NCI-H748 treated with DMSO at 0.1 percent for 48 hours (cell line): ENCODE results near the gene PSMD12.
"Not testable (repeated sequence)": the region's sequence is repeated elsewhere in the genome, so short reads cannot be mapped to it uniquely, and the experiment has no call there.

Experiments used
- DNase-seq: peaks from one replicate; lab custom pipeline; 2025; lab: John Stamatoyannopoulos, UW

Gene PSMD12

DNA sequence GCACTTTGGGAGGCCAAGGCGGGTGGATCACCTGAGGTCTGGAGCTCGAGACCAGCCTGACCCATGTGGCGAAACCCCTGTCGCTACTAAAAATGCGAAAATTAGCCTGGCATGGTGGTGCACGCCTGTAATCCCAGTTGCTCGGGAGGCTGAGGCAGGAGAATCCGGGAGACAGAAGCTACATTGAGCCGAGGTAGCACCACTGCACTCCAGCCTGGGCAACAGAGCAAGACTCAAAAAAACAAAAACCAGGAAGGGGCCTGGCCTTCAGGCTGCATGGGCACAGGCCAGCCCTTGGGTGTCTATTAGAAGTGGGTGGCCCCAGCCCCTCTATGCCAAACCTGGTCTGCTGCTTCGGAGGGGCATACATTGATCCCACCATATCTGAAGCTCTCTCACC lies 56.0 kb downstream of the PSMD12 start:
- DNase-seq: no peak

DNA sequence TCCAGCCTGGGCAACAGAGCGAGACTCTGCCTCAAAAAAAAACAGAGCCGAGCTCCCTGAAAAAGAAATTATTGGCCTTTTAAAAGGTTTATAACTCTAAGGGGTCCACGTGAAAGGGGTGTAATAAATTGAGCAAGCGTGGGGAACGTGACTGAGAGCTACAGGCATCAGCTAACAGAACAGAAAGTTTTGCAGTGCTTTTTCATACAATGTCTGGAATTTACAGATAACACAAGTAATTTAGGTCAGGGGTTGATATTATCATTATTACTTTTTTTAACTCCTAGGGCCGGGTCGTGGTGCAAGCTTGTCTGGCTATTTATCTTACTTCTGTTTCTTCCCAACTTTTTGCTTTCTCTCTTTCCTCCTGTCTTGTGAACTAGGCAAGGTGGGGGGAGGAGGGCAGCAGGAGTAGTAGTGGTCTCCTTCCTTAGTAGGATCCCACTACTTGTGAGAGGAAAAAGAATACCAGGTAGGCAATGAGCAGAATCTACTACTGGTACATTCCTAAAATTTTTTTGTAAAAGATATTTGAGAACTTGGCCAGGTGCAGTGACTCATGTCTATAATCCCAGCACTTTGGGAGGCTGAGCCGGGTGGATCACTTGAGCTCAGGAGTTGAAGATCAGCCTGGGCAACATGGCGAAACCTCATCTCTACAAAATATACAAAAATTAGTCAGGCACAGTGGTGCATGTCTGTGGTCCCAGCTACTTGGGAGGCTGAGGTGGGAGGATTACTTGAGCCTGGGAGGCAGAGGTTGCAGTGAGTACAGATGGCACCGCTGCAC lies 60.7 kb downstream of the PSMD12 start:
- DNase-seq: not testable (repeated sequence)

DNA sequence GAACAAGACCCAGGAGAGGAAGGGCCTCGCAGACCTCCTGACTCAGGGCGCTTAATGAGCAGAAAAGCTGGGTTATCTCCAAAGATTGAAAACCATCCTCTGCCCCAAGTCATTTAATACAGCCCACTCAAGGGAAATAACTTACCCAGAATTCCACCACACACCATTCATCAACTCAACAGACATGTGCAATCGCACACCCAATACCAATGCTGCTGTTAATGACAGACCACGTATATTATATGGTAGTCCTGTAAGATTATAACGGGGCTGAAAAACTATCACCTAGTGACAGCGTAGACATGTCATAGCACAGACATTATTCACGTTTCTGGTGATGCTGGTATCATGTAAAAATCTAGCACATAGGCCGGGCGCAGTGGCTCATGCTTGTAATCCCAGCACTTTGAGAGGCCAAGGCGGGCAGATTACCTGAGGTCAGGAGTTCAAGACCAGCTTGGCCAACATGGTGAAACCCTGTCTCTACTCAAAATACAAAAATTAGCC lies 68.9 kb downstream of the PSMD12 start:
- DNase-seq: no peak

DNA sequence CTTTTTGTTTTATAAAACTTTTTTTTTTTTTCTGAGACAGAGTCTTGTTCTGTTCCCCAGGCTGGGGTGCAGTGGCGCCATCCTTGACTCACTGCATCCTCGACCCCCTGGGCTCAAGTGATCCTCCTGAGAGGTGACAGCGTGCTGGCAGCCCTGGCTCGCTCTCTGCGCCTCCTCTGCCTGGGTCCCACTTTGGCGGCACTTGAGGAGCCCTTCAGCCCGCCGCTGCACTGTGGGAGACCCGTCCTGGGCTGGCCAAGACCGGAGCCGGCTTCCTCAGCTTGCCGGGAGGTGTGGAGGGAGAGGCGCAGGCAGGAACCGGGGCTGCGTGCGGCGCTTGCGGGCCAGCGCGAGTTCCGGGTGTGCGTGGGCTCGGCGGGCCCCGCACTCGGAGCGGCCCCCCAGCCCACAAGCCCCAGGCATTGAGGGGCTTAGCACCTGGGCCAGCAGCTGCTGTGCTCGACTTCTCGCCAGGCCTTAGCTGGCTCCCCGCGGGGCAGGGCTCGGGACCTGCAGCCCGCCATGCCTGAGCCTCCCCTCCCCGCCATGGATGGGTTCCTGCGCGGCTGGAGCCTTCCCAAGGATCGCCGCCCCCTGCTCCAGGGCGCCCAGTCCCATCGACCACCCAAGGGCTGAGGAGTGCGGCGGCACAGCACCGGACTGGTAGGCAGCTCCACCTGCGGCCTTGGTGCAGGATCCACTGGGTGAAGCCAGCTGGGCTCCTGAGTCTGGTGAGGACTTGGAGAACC lies 71.8 kb downstream of the PSMD12 start:
- no peak for DNase-seq

DNA sequence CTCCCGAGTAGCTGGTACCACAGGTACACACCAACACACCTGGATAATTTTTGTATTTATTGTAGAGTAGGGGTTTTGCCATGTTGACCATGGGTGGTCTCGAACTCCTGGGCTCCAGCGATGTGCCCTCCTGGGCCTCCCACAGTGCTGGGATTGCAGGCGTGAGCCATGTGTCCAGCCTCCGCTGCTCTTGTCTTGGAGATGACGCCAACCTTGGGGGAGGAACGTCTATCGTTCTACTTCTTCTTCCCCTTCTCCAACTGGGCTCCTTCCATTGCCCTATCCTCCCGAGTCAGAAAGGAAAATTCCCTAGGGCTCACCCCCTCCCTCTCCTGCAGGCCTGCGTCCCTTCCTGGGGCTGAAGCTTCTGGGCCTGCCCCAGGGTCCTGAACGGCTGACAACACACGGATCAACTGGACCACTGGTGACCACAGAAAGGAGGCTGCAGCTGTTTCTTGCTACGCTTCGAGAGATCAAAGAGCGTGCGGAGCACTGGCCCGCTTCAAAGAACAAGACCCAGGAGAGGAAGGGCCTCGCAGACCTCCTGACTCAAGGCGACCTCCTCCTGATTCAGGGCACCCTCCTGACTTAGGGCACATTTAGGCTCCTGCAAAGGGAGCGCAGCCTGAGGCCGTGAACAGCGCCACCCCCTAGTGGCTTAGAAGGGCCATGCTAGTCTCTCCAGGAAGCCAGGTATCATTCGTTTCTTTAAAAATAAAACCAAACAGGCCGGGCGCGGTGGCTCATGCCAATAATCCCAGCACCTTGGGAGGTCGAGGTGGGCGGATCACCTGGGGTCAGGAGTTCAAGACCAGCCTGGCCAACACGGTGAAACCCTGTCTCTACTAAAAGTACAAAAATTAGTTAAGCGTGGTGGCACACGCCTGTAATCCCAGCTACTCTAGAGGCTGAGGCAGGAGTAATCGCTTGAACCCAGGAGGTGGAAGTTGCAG lies 72.8 kb downstream of the PSMD12 start:
- no peak for DNase-seq

DNA sequence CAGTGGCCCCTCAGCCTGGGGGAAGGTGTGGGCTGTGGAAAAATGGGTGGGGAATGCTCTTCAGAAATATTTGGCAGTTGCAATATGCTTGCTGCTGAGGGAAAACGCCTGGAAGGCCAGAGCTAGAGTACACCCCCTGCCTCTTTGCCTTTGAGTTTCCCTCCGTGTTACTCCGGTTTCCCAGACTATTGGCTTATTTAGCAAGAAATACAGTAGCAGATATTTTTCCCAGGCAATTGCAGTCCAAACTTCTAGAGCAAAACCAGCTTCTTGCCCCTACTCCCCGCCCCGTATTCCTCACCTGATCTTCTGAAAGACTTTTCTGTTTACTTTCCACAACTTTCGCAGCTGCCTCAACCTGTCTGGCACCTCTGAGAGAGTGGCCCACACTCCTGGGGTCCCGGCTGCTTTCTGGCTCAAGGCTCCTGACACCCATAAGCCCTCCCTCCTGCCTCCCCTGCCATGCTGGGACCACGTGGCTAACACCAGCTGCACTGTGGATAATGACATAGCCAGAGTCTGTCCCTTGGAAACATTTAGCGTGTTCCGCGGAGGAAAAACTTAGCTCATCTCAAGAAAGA lies 75.6 kb downstream of the PSMD12 start:
- DNase-seq: no peak

DNA sequence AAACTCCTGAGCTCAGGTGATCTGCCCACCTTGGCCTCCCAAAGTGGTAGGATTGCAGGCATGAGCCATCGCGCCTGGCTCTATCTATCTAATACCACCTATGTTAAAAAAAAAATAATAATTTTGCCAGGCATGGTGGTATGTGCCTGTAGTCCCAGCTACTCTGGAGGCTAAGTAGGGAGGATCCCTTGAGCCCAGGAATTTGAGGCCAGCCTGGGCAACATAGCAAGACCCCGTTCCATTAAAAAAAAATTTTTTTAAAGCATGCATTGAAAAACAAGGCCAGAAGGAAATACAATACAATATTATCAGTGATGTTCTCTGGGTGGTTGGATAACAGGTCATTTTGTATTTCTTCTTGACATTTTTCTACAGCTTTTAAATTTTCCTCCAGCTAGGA lies 76.1 kb downstream of the PSMD12 start:
- DNase-seq: no peak

DNA sequence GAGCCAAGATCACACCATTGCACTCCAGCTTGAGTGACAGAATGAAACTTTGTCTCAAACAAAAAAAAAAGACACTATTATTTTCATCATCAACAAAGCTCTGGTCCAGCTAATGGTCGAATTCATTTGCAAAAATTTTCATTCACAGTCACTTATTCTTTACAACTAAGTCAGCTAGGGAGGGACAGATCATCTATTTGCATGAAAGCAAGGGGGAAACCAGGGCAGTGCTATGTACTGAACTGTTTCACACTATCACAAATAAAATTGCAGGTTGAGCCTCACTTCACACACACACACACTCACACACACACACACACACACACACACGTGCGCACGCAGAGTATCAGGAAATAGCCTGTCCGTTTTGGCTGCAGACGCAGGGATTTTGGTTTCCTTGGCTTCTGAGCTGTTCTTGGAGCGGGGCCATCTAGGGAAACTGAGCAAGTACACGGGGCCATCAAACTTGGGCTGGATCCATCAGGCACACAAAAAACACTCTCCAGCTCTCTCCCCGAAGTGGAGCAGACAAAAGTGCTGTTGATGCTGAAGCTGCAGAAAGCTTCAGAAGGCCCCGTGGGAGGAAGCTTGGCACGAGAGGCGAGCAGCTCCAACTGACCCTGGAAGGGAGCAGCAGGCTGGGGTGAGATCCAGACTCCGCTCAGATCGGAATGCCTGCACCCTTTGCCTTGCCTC lies 77.0 kb downstream of the PSMD12 start:
- DNase-seq: no peak
